GM12878 (cell line): ENCODE results near the gene RUNX3. TPM values are rescaled to one million over a fixed set of nuclear protein-coding genes. Genes with fewer than 3 reads are reported as not detected.

Experiments
- ATAC-seq: fragments of 200-7000 bp; cut with Tn5 transposase; 3 replicates; pipeline ENCODE4 v1.9.1; 2020; ENCODE audit warnings: mild to moderate bottlenecking, moderate library complexity
- BruUV-seq: library from RNA; stranded (reverse); fragments of 400-500 nt; replicated peaks from 2 replicates; lab custom pipeline; 2021; lab: Mats Ljungman, UMichigan
- CTCF ChIA-PET: fragments of 300-600 bp; sonication (Branson Sonifier 250); formaldehyde crosslinking; extraction: SDS; loops from one replicate; lab custom pipeline; 2021; ENCODE audit warnings: inconsistent platforms; lab: Yijun Ruan, JAX
- POLR2A ChIA-PET: fragments of 350-600 bp; formaldehyde crosslinking; extraction: SDS; loops from one replicate; lab custom pipeline; 2021; ENCODE audit warnings: inconsistent platforms; lab: Charles Lee
- RAD21 ChIA-PET: fragments of 300-600 bp; sonication (Branson Sonifier 250); formaldehyde crosslinking; loops from one replicate; lab custom pipeline; 2023; ENCODE audit warnings: antibody characterized with exemption; ENCODE audit not compliant: unreplicated experiment; lab: Charles Lee
- SMC1A ChIA-PET: fragments of 300-600 bp; sonication (Branson Sonifier 250); formaldehyde crosslinking; loops from one replicate; lab custom pipeline; 2023; ENCODE audit not compliant: unreplicated experiment, uncharacterized antibody; lab: Charles Lee
- DNase-seq: peaks from one replicate; pipeline ENCODE4 v3.0.0-alpha.2; 2011; ENCODE audit warnings: low read depth, low spot score
- FAIRE-seq: peaks from 3 replicates; lab custom pipeline; 2011; peaks lifted over from hg19 to GRCh38; lab: Jason Lieb, UNC
- H2AFZ ChIP-seq: 2 replicates; pipeline ENCODE4 v1.6.0; 2011; ENCODE audit warnings: low read depth, low read length, control low read depth; ENCODE audit not compliant: control insufficient read depth
- H3K27ac ChIP-seq: 2 replicates; pipeline ENCODE4 v1.5.1; 2011; ENCODE audit warnings: control low read depth; ENCODE audit not compliant: control insufficient read depth, insufficient read depth
- H3K27me3 ChIP-seq, 2 experiments: replicated peaks in 1 of 2; 2 replicates each; pipeline versions ENCODE4 v1.6.0 to v1.6.1; 2011; ENCODE audit warnings: low read length in 1 of 2; ENCODE audit not compliant: control insufficient read depth in 2 of 2, insufficient read depth in 2 of 2
- H3K36me3 ChIP-seq, 2 experiments: 2 replicates each; pipeline ENCODE4 v1.5.1; 2011; ENCODE audit warnings: low read length in 1 of 2; ENCODE audit not compliant: control insufficient read depth in 2 of 2, insufficient read depth in 2 of 2
- H3K4me1 ChIP-seq: 2 replicates; pipeline ENCODE4 v1.6.1; 2011; ENCODE audit warnings: mild to moderate bottlenecking, low read length, moderate library complexity, mixed read lengths; ENCODE audit not compliant: control insufficient read depth, insufficient read depth
- H3K4me2 ChIP-seq: 2 replicates; pipeline ENCODE4 v1.6.0; 2011; ENCODE audit warnings: control low read depth; ENCODE audit not compliant: control insufficient read depth, insufficient read depth
- H3K4me3 ChIP-seq: fragments of 200-600 bp; sonication (generic); 2 replicates; pipeline ENCODE4 v1.5.1; 2016
- H3K79me2 ChIP-seq: 2 replicates; pipeline ENCODE4 v1.6.0; 2011; ENCODE audit warnings: low read length; ENCODE audit not compliant: control insufficient read depth, insufficient read depth
- H3K9ac ChIP-seq: 2 replicates; pipeline ENCODE4 v1.8.0; 2011; ENCODE audit warnings: low read length, control low read depth, mixed read lengths; ENCODE audit not compliant: control insufficient read depth, insufficient read depth
- H3K9me3 ChIP-seq: replicated peaks from 3 replicates; pipeline ENCODE4 v1.5.1; 2011; ENCODE audit warnings: mild to moderate bottlenecking, low read length; ENCODE audit not compliant: control insufficient read depth, insufficient read depth
- H4K20me1 ChIP-seq: 2 replicates; pipeline ENCODE4 v1.6.0; 2011; ENCODE audit not compliant: control insufficient read depth, insufficient read depth
- GATAD2B ChIP-seq: fragments of 450-650 bp; conservative IDR thresholded peaks from 2 replicates; pipeline ENCODE4 v1.6.1; 2017; ENCODE audit warnings: low read depth, mild to moderate bottlenecking, moderate library complexity
- MYC ChIP-seq: IDR thresholded peaks from 2 replicates; pipeline ENCODE4 v1.6.1; 2011; ENCODE audit warnings: mild to moderate bottlenecking, low read length, moderate library complexity, inconsistent platforms; ENCODE audit not compliant: insufficient read depth, insufficient replicate concordance, insufficient read length, severe bottlenecking
- POLR2A ChIP-seq: IDR thresholded peaks from 2 replicates; pipeline ENCODE4 v1.6.1; 2011; ENCODE audit warnings: low read depth, mild to moderate bottlenecking, low read length
- POLR2AphosphoS5 ChIP-seq: IDR thresholded peaks from 2 replicates; pipeline ENCODE4 v1.6.1; 2011; ENCODE audit warnings: mild to moderate bottlenecking, low read length, inconsistent platforms
- ZNF24 ChIP-seq: fragments of 450-650 bp; IDR thresholded peaks from 2 replicates; pipeline ENCODE4 v1.6.1; 2017; ENCODE audit warnings: antibody characterized with exemption, mild to moderate bottlenecking
- WGBS: methylation state at CpG from one replicate; pipeline ENCODE4 v1.1.6; 2016; ENCODE audit warnings: low lambda C conversion rate; ENCODE audit not compliant: insufficient replicate concordance, insufficient coverage; ENCODE audit errors: missing lambda C conversion rate; 5-methylcytosine and 5-hydroxymethylcytosine counted together
- in situ Hi-C: fragments of 300-500 bp; cut with MboI; formaldehyde crosslinking; loops from 9 replicates; pipeline ENCODE4 v1.14.3; 2018; ENCODE audit warnings: mixed read lengths
- intact Hi-C: fragments of 100-400 bp; cut with micrococcal nuclease; formaldehyde crosslinking; loops from one replicate; pipeline ENCODE4 v1.14.2; 2022; ENCODE audit not compliant: unreplicated experiment
- polyA plus RNA-seq, 11 experiments: library from polyadenylated mRNA; depleted of rRNA in 4 of 11; unstranded in 6 of 11; stranded (reverse) in 5 of 11; fragments of >200 nt; fragmentation: Nextera tagmentation in 4 of 11; fragmentation: Illumina TruSeq in 1 of 11; extraction: Ambion mirVana in 4 of 11; extraction: Trizol in 1 of 11; gene quantifications; 1 replicate in 1 of 11; 2 replicates in 10 of 11; pipeline versions ENCODE4 v1.2.1 to v1.2.3, GENCODE V29; 2011 to 2016; ENCODE audit warnings: inconsistent platforms in 2 of 11, missing spikeins in 2 of 11, low read depth in 1 of 11
- total RNA-seq, 4 experiments: library from RNA; depleted of rRNA in 3 of 4; stranded (reverse); fragments of >200 nt in 3 of 4; fragmentation: Illumina TruSeq in 1 of 4; extraction: Trizol in 1 of 4; gene quantifications; 2 replicates each; pipeline versions ENCODE4 v1.2.1 to v1.2.3, GENCODE V29; 2013 to 2021

Gene RUNX3
- total and polyA plus RNA-seq, 10 of the 15 experiments (the other 5 are each of a cell fraction or from before 2014, with no cell fraction given), result 19.0 to 151 (median 31.4) TPM

- Histone ChIP-seq H2AFZ (no peak overlapping the region), H3K4me1 (peaks cover 68% of the 10 kb centered on the region), H3K4me2 (no peak overlapping the region), H4K20me1 (peaks cover 27% of the 10 kb centered on the region), H3K36me3 (peaks cover 55 to 69% of the 10 kb centered on the region in 2 experiments), H3K9me3 (no peaks in the 10 kb centered on the region), H3K4me3 (no peak overlapping the region), H3K27ac (no peak overlapping the region), H3K9ac (no peak overlapping the region), H3K79me2 (peaks cover 79% of the 10 kb centered on the region), H3K27me3 (no peaks in the 10 kb centered on the region)
- SMC1A ChIA-PET, result interaction anchor here (0.6 kb wide), 1 partner anchor 10 kb away, joined by 3 read pairs; no protein-coding TSS in a partner anchor
- RAD21 ChIA-PET, result no interaction called here
- POLR2A ChIA-PET, result interaction anchor here (1.0 kb wide), 2 partner anchors 18 to 34 kb away, joined by 3 read pairs; no protein-coding TSS in a partner anchor
- CTCF ChIA-PET, result interaction anchor here (2.0 to 20.9 kb wide), 2 partner anchors 41 to 70 kb away, joined by 6 to 314 read pairs; no protein-coding TSS in a partner anchor
- no peak for ATAC-seq
- no peak for FAIRE-seq
- intact Hi-C loops, result no loop called here
- BruUV-seq, result no TSS peak
- WGBS, result 96% methylated on average over 2 of the region's 2 CpGs
- DNase-seq, result no peak
- in situ Hi-C loops, result no loop called here
- no peak for TF ChIP-seq GATAD2B
- TF ChIP-seq ZNF24, result peak; percentile 98
Observed at GRCh38 chr1:24918370-24918769, 11.7 kb downstream of the RUNX3 start.

DNA sequence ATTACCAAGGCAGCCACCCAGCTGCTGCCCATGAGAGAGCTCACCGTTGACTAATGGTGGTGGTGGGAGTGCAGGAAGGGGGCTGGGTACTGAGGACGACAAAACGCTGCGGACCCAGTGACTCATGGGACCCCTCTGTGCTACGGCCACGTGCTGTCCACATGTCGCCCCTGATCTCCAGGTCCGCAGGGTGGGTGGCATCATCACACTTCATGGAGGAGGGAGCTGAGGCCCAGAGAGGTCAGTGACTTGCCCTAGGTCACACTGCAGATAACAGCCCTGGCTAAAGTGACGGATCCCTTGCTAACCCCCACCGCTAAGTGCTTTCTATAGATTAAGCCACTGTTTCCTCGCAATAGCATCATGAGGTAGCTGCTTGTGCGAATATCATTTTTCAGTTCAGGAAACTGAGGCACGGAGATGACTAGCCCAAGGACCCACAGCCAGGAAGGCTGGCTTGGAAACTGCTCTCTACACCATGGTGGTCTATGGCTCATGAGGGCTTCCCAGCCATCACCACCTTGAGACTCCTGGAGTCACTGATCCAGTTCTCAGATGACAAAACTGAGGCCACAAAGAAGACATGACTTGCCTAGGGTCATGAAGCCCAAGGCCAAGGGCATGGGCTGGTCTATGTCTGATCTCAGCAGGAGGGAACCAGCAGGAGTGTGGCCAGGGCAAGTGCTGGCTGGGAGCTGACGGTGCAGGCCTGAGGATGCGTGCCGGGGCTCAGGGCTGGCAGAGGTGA is 12.6 kb downstream of the RUNX3 start:
- Histone ChIP-seq H2AFZ (no peak overlapping the region), H3K4me3 (no peak overlapping the region), H3K79me2 (peaks cover 73% of the 10 kb centered on the region), H3K27me3 (no peaks in the 10 kb centered on the region), H3K9me3 (no peaks in the 10 kb centered on the region), H4K20me1 (peaks cover 33% of the 10 kb centered on the region), H3K4me1 (peaks cover 59% of the 10 kb centered on the region), H3K4me2 (no peak overlapping the region; the same call in 1 of the 2 replicates)
- in situ Hi-C loops, result no loop called here
- CTCF ChIA-PET, result interaction anchor here (1.2 to 20.9 kb wide), 3 partner anchors 21 to 70 kb away, joined by 3 to 314 read pairs (median 6); no protein-coding TSS in a partner anchor
- SMC1A ChIA-PET, result no interaction called here
- FAIRE-seq (no peak), DNase-seq (no peak)
- POLR2A ChIA-PET, result interaction anchor here (1.0 kb wide), 1 partner anchor 17 kb away, joined by 3 read pairs; no protein-coding TSS in a partner anchor
- no peak for TF ChIP-seq MYC
- peak; percentile 61 for TF ChIP-seq POLR2A
- TF ChIP-seq POLR2AphosphoS5, result peak; percentile 24; the same call in 1 of the 2 replicates
- TF ChIP-seq, all 136 proteins: peak for 2
- H3K9ac ChIP-seq, result no peak overlapping the region
- RAD21 ChIA-PET, result no interaction called here
- WGBS, result 96% methylated on average over 16 of the region's 16 CpGs
- intact Hi-C loops, result no loop called here
- BruUV-seq, result no TSS peak
- no peak overlapping the region for H3K27ac ChIP-seq
- H3K36me3 ChIP-seq, result peaks cover 56 to 75% of the 10 kb centered on the region in 2 experiments
- ATAC-seq, result no peak
